Spleen (tissue), 7 donors: ENCODE measurements around the gene ZNF672.

Source experiments
- POLR2A ChIP-seq, 3 donors: fragments of 450-650 bp; IDR thresholded peaks; one replicate each; pipeline ENCODE4 v1.5.1; 2017; ENCODE audit warnings: antibody characterized with exemption in 3 of 3, mild to moderate bottlenecking in 1 of 3
- TF ChIP-seq, protein P1 (sequence below), 11 experiments: fragments of 200-600 bp in 7 of 11; fragments of 450-650 bp in 4 of 11; sonication (generic) in 4 of 11; IDR thresholded peaks in 8 of 11; conservative IDR thresholded peaks in 3 of 11; 1 replicate in 7 of 11; 2 replicates in 4 of 11; pipeline versions ENCODE4 v1.4.0 to v1.8.0; 2016 to 2021; ENCODE audit warnings: antibody characterized with exemption in 11 of 11, inconsistent platforms in 4 of 11, mild to moderate bottlenecking in 1 of 11
- donor health status: DM: no; HTN: no; CAD: no; lungs with moderate emphysema.
- donor health status: DM: no; HTN: no; CAD: no.
- donor health status: DM: no; HTN: no; CAD: no.

DNA sequence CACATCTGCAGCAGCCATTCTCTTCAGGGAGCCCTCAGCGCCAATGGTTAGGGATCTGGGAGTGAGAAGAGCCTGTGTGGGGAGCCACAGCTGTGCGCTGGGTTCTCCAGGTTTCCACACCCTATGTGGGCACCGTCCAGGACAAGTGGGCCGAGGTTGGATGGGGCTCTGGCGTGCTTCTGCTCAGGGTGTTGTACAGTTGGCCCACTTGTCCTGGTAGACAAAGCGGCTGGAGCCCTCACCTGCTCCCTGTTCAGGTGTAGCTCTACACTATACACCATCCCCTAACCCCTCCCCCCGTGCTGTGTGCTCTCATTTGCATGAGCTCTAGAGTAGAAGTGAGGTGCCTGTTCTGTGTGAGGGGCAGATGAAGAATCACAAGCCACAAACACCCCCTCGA lies 24.5 kb upstream of the ZNF672 start:
- TF ChIP-seq, protein P1, sequence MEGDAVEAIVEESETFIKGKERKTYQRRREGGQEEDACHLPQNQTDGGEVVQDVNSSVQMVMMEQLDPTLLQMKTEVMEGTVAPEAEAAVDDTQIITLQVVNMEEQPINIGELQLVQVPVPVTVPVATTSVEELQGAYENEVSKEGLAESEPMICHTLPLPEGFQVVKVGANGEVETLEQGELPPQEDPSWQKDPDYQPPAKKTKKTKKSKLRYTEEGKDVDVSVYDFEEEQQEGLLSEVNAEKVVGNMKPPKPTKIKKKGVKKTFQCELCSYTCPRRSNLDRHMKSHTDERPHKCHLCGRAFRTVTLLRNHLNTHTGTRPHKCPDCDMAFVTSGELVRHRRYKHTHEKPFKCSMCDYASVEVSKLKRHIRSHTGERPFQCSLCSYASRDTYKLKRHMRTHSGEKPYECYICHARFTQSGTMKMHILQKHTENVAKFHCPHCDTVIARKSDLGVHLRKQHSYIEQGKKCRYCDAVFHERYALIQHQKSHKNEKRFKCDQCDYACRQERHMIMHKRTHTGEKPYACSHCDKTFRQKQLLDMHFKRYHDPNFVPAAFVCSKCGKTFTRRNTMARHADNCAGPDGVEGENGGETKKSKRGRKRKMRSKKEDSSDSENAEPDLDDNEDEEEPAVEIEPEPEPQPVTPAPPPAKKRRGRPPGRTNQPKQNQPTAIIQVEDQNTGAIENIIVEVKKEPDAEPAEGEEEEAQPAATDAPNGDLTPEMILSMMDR (IDR thresholded peaks at IDR 0.05 in 8 of 11, conservative IDR thresholded peaks at IDR 0.05 in 3 of 11) = no peak
- no peak for TF ChIP-seq POLR2A (IDR thresholded peaks at IDR 0.05)
